Measurements from ENCODE around the gene USP14.

Gene USP14

GRCh38 chr18:260547-260946 lies 102.2 kb downstream of the USP14 start:
- TF ChIP-seq PKNOX1 (IDR thresholded peaks at IDR 0.05): no peak
- no peak for TF ChIP-seq BHLHE40 (IDR thresholded peaks at IDR 0.05; ENCODE audit: borderline replicate concordance)
- no peak for TF ChIP-seq L3MBTL2 (conservative IDR thresholded peaks at IDR 0.05)
- no peak for TF ChIP-seq FOXA1 (IDR thresholded peaks at IDR 0.05)
- TF ChIP-seq TARDBP (IDR thresholded peaks at IDR 0.05): no peak
- TF ChIP-seq ELF4 (IDR thresholded peaks at IDR 0.05): no peak
- no peak for TF ChIP-seq ZNF384 (IDR thresholded peaks at IDR 0.05)
- TF ChIP-seq FOXK2 (IDR thresholded peaks at IDR 0.05): no peak
- TF ChIP-seq CTBP1 (IDR thresholded peaks at IDR 0.05; ENCODE audit: borderline replicate concordance): no peak
- POLR2A ChIA-PET: no interaction called here
- no peak for DNase-seq (ENCODE audit: extremely low spot score)
- CTCF ChIA-PET: no interaction called here

DNA sequence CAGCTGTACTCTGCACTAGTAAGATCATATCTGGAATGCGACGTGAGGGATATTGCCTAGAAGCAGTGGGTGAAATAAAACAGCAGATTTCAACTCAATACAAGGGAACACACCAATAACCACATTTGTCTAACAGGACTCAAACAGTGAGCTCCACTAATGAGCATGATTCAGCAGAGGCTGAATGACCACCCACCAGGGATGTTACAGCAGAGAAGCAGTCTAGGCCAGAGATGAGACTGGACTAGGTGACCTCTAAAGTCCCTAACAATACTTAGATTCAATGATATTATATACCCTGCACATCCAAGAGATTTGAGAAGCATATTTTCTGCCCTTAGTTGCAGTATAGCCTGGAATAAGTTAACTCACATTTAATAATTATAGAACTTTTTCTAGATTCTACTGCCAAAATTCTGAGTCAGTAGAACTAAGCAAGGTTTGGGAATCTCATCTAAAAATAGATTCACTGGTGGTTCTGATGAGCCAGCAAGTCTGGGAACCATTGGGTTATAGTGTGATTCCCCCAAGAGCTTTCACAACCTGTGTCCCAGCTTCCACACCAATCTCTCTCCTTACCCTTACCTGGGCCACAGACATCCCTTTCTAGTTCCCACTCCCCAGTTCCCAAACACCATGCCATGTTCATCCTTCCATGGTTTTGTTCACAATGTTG lies 103.2 kb downstream of the USP14 start:
- ChIA-PET CTCF (no interaction called here), POLR2A (interaction anchor here (0.8 kb wide), 1 partner anchor 397 kb away, joined by 3 read pairs; no protein-coding TSS in a partner anchor)

More for the DNA sequence above, 103.2 kb downstream of the USP14 start:
- no peak for TF ChIP-seq HDGF (IDR thresholded peaks at IDR 0.05; ENCODE audit: borderline replicate concordance)
- DNase-seq (ENCODE audit: extremely low spot score): no peak

All from HEK293T (cell line).